Measurements from ENCODE around the gene PIK3CG. TPM values are rescaled to one million over a fixed set of nuclear protein-coding genes. Genes with fewer than 3 reads are reported as not detected.
"Not testable (repeated sequence)": the region's sequence is repeated elsewhere in the genome, so short reads cannot be mapped to it uniquely, and the experiment has no call there.

The PIK3CG gene
- total RNA-seq, 1 experiment from 2014 or later, result 0.13 TPM

GRCh38 chr7:106898967-106899366 lies 33.9 kb downstream of the PIK3CG start:
- H3K4me3 ChIP-seq (ENCODE audit: low read depth in 2 of 2, low read length in 2 of 2); intact Hi-C loops (cut with micrococcal nuclease; ENCODE audit: unreplicated experiment); H3K27me3 ChIP-seq (ENCODE audit: control insufficient read depth, insufficient read depth, low read length); in situ Hi-C loops (cut with HindIII; ENCODE audit: low pct_unique_long_range_greater_than_20kb, low sequenced_read_pairs); DNase-seq (ENCODE audit: low read depth, low spot score); H3K36me3 ChIP-seq (ENCODE audit: control insufficient read depth, insufficient read depth, low read length); H3K4me1 ChIP-seq (ENCODE audit: control insufficient read depth, insufficient read depth, low read length); H3K9me3 ChIP-seq (ENCODE audit: control insufficient read depth, insufficient read depth, low read depth, low read length); POLR2A ChIA-PET; CTCF ChIA-PET; ATAC-seq; H3K27ac ChIP-seq (ENCODE audit: low read length); BruUV-seq (replicated peaks): not testable (repeated sequence)

GRCh38 chr7:106901828-106902441 lies 36.9 kb downstream of the PIK3CG start:
- no peak for DNase-seq (ENCODE audit: low read depth, low spot score)
- no peak for ATAC-seq
- BruUV-seq (replicated peaks), result no TSS peak
- TF ChIP-seq POLR2AphosphoS5 (IDR thresholded peaks at IDR 0.05; ENCODE audit: low read depth, low read length) (no peak), SIN3A (IDR thresholded peaks at IDR 0.05; ENCODE audit: borderline replicate concordance, insufficient read depth, low read depth, low read length) (no peak), REST (IDR thresholded peaks at IDR 0.05; ENCODE audit: insufficient read depth in 1 of 2, low read depth in 2 of 2, low read length in 1 of 2) (no peak), TCF7L2 (IDR thresholded peaks at IDR 0.05; ENCODE audit: low read depth, low read length) (no peak), CTCF (IDR thresholded peaks at IDR 0.05) (no peak)
- peaks cover 3% of the 10 kb centered on the region; the same call in 1 of the 2 replicates for H3K27me3 ChIP-seq (ENCODE audit: control insufficient read depth, insufficient read depth, low read length)
- intact Hi-C loops (cut with micrococcal nuclease; ENCODE audit: unreplicated experiment), result no loop called here
- no peaks in the 10 kb centered on the region for H3K4me1 ChIP-seq (ENCODE audit: control insufficient read depth, insufficient read depth, low read length)
- no peaks in the 10 kb centered on the region for H3K36me3 ChIP-seq (ENCODE audit: control insufficient read depth, insufficient read depth, low read length)
- ChIA-PET POLR2A (no interaction called here), CTCF (no interaction called here)
- H3K9me3 ChIP-seq (ENCODE audit: control insufficient read depth, insufficient read depth, low read depth, low read length), result no peaks in the 10 kb centered on the region
- H3K27ac ChIP-seq (ENCODE audit: low read length), result no peak overlapping the region
- in situ Hi-C loops (cut with HindIII; ENCODE audit: low pct_unique_long_range_greater_than_20kb, low sequenced_read_pairs), result no loop called here
- H3K4me3 ChIP-seq (ENCODE audit: low read depth in 2 of 2, low read length in 2 of 2), result no peak overlapping the region

GRCh38 chr7:106905734-106906133 lies 40.7 kb downstream of the PIK3CG start:
- no peaks in the 10 kb centered on the region for H3K36me3 ChIP-seq (ENCODE audit: control insufficient read depth, insufficient read depth, low read length)
- no peak for DNase-seq (ENCODE audit: low read depth, low spot score)
- no TSS peak for BruUV-seq (replicated peaks)
- no peaks in the 10 kb centered on the region for H3K9me3 ChIP-seq (ENCODE audit: control insufficient read depth, insufficient read depth, low read depth, low read length)
- H3K27ac ChIP-seq (ENCODE audit: low read length), result no peak overlapping the region
- H3K4me3 ChIP-seq (ENCODE audit: low read depth in 2 of 2, low read length in 2 of 2), result no peak overlapping the region
- no peaks in the 10 kb centered on the region for H3K4me1 ChIP-seq (ENCODE audit: control insufficient read depth, insufficient read depth, low read length)
- peaks cover 3% of the 10 kb centered on the region; the same call in 1 of the 2 replicates for H3K27me3 ChIP-seq (ENCODE audit: control insufficient read depth, insufficient read depth, low read length)
- CTCF ChIA-PET, result no interaction called here
- POLR2A ChIA-PET, result no interaction called here
- in situ Hi-C loops (cut with HindIII; ENCODE audit: low pct_unique_long_range_greater_than_20kb, low sequenced_read_pairs), result no loop called here
- intact Hi-C loops (cut with micrococcal nuclease; ENCODE audit: unreplicated experiment), result no loop called here
- no peak for ATAC-seq
- no peak for TF ChIP-seq POLR2AphosphoS5 (IDR thresholded peaks at IDR 0.05; ENCODE audit: low read depth, low read length)
- no peak for TF ChIP-seq REST (IDR thresholded peaks at IDR 0.05; ENCODE audit: insufficient read depth in 1 of 2, low read depth in 2 of 2, low read length in 1 of 2)
- TF ChIP-seq SIN3A (IDR thresholded peaks at IDR 0.05; ENCODE audit: borderline replicate concordance, insufficient read depth, low read depth, low read length), result no peak
- TF ChIP-seq CTCF (IDR thresholded peaks at IDR 0.05), result no peak
- no peak for TF ChIP-seq TCF7L2 (IDR thresholded peaks at IDR 0.05; ENCODE audit: low read depth, low read length)
